CD14-positive monocyte (primary cell): ENCODE measurements around the gene LTA4H. TPM values are rescaled to one million over a fixed set of nuclear protein-coding genes. Genes with fewer than 3 reads are reported as not detected.

Experiments
- DNase-seq, 3 donors: peaks; one replicate each; pipeline ENCODE4 v3.0.0-alpha.2; 2011 to 2022
- H2AFZ ChIP-seq: 2 replicates; pipeline ENCODE4 v1.6.0; 2012; ENCODE audit warnings: mild to moderate bottlenecking, low read depth, low read length, inconsistent platforms; ENCODE audit not compliant: insufficient read depth, poor library complexity, severe bottlenecking
- H3K27ac ChIP-seq, 2 donors: 1 replicate in 1 of 2; 2 replicates in 1 of 2; pipeline ENCODE4 v1.5.1; 2012 to 2013; ENCODE audit warnings: low read length in 2 of 2, control low read depth in 1 of 2, inconsistent platforms in 1 of 2, low read depth in 1 of 2, mild to moderate bottlenecking in 1 of 2
- H3K27me3 ChIP-seq, 2 donors: one replicate each; pipeline versions ENCODE4 v1.6.0 to v1.6.1; 2011 to 2013; ENCODE audit warnings: low read length in 2 of 2; ENCODE audit not compliant: control insufficient read depth in 2 of 2, insufficient read depth in 2 of 2
- H3K36me3 ChIP-seq, 2 donors: replicated peaks in 1 of 2; 1 replicate in 1 of 2; 2 replicates in 1 of 2; pipeline versions ENCODE4 v1.5.1 to v1.6.1; 2012 to 2013; ENCODE audit warnings: low read length in 2 of 2, control low read depth in 1 of 2, inconsistent platforms in 1 of 2, mild to moderate bottlenecking in 1 of 2; ENCODE audit not compliant: insufficient read depth in 2 of 2, control insufficient read depth in 1 of 2
- H3K4me1 ChIP-seq, 2 donors: 1 replicate in 1 of 2; 2 replicates in 1 of 2; pipeline versions ENCODE4 v1.5.1 to v1.6.1; 2012 to 2013; ENCODE audit warnings: low read length in 2 of 2, control low read depth in 1 of 2, inconsistent platforms in 1 of 2, mild to moderate bottlenecking in 1 of 2, moderate library complexity in 1 of 2; ENCODE audit not compliant: insufficient read depth in 2 of 2, control insufficient read depth in 1 of 2
- H3K4me2 ChIP-seq: replicated peaks from 2 replicates; pipeline ENCODE3; 2012; ENCODE audit warnings: low read length, moderate library complexity, mild to moderate bottlenecking; ENCODE audit not compliant: poor library complexity, severe bottlenecking; ENCODE audit errors: extremely low read depth
- H3K4me3 ChIP-seq, 3 experiments: fragments of 200-600 bp in 1 of 3; sonication (generic) in 1 of 3; replicated peaks in 1 of 3; 1 replicate in 2 of 3; 2 replicates in 1 of 3; pipeline ENCODE4 v1.5.1; 2011 to 2013; ENCODE audit warnings: low read length in 3 of 3, mild to moderate bottlenecking in 3 of 3, control low read depth in 2 of 3, low read depth in 2 of 3, inconsistent platforms in 1 of 3, moderate library complexity in 1 of 3
- H3K79me2 ChIP-seq: 2 replicates; pipeline ENCODE4 v1.6.0; 2012; ENCODE audit warnings: mild to moderate bottlenecking, control low read depth, inconsistent platforms, low read length, moderate library complexity; ENCODE audit not compliant: insufficient read depth
- H3K9ac ChIP-seq: 2 replicates; pipeline ENCODE4 v1.6.0; 2017; ENCODE audit warnings: low read length, mild to moderate bottlenecking; ENCODE audit not compliant: insufficient read depth, poor library complexity, severe bottlenecking
- H3K9me3 ChIP-seq, 2 donors: replicated peaks in 1 of 2; 1 replicate in 1 of 2; 2 replicates in 1 of 2; pipeline versions ENCODE4 v1.5.1 to v1.6.1; 2012 to 2013; ENCODE audit warnings: low read length in 2 of 2, control low read depth in 1 of 2; ENCODE audit not compliant: control insufficient read depth in 1 of 2, insufficient read depth in 1 of 2
- H4K20me1 ChIP-seq: 2 replicates; pipeline ENCODE4 v1.6.0; 2012; ENCODE audit warnings: mild to moderate bottlenecking, low read length, control low read depth, moderate library complexity; ENCODE audit not compliant: insufficient read depth
- H3K27ac Mint-ChIP-seq, 7 donors: one replicate each; pipeline ENCODE4 v1.8.0; 2020; ENCODE audit warnings: mild to moderate bottlenecking in 7 of 7, mixed read lengths in 7 of 7, moderate library complexity in 6 of 7, inconsistent platforms in 2 of 7
- H3K27me3 Mint-ChIP-seq, 3 donors: one replicate each; pipeline ENCODE4 v1.8.0; 2021 to 2022; ENCODE audit warnings: low read depth in 3 of 3, mild to moderate bottlenecking in 3 of 3, mixed read lengths in 3 of 3, moderate library complexity in 3 of 3, inconsistent platforms in 1 of 3
- H3K36me3 Mint-ChIP-seq, 2 donors: one replicate each; pipeline ENCODE4 v1.8.0; 2020; ENCODE audit warnings: mixed read lengths in 2 of 2, inconsistent platforms in 1 of 2, mild to moderate bottlenecking in 1 of 2
- H3K4me1 Mint-ChIP-seq: one replicate; pipeline ENCODE4 v1.8.0; 2020; ENCODE audit warnings: mild to moderate bottlenecking, mixed read lengths
- H3K4me3 Mint-ChIP-seq, 2 donors: one replicate each; pipeline ENCODE4 v1.8.0; 2020; ENCODE audit warnings: mild to moderate bottlenecking in 2 of 2, mixed read lengths in 2 of 2, moderate library complexity in 1 of 2
- H3K9me3 Mint-ChIP-seq, 7 donors: one replicate each; pipeline ENCODE4 v1.8.0; 2020 to 2022; ENCODE audit warnings: mixed read lengths in 7 of 7, mild to moderate bottlenecking in 6 of 7, moderate library complexity in 6 of 7, inconsistent platforms in 2 of 7
- CTCF ChIP-seq: fragments of 200-600 bp; IDR thresholded peaks from one replicate; pipeline ENCODE4 v1.8.0; 2022; ENCODE audit warnings: antibody characterized with exemption, mild to moderate bottlenecking
- WGBS: methylation state at CpG from one replicate; pipeline ENCODE4 v1.1.5; 2013; ENCODE audit warnings: missing lambda C conversion rate; ENCODE audit not compliant: insufficient coverage; 5-methylcytosine and 5-hydroxymethylcytosine counted together
- intact Hi-C, 2 donors: fragments of 100-400 bp; cut with micrococcal nuclease; formaldehyde crosslinking; loops; one replicate each; pipeline versions ENCODE4 v1.15.0 to v1.15.1; 2023
- polyA plus RNA-seq, 3 donors: library from polyadenylated mRNA; depleted of rRNA in 1 of 3; unstranded in 2 of 3; stranded (reverse) in 1 of 3; fragments of 300-500 nt in 2 of 3; fragments of >200 nt in 1 of 3; fragmentation: Illumina TruSeq in 2 of 3; gene quantifications; 1 replicate in 2 of 3; 2 replicates in 1 of 3; pipeline ENCODE4 v1.2.3, GENCODE V29; 2012 to 2021

The LTA4H gene
- polyA plus RNA-seq, 3 donors = 278 to 963 (median 647) TPM

- Histone ChIP-seq H3K27ac (no peak overlapping the region), H3K4me1 (peaks cover 23 to 33% of the 10 kb centered on the region in 2 donors), H3K36me3 (no peaks in the 10 kb centered on the region), H3K79me2 (no peaks in the 10 kb centered on the region), H3K4me2 (no peak overlapping the region), H3K9me3 (no peaks in the 10 kb centered on the region), H3K27me3 (no peaks in the 10 kb centered on the region), H3K4me3 (no peak overlapping the region), H2AFZ (no peak overlapping the region), H3K9ac (no peak overlapping the region), H4K20me1 (no peaks in the 10 kb centered on the region)
- H3K9me3 Mint-ChIP-seq = no peaks in the 10 kb centered on the region
- no peak overlapping the region for H3K27ac Mint-ChIP-seq
- peaks cover 30% of the 10 kb centered on the region for H3K4me1 Mint-ChIP-seq
- TF ChIP-seq CTCF = no peak
- 100% methylated on average over 3 of the region's 5 CpGs for WGBS
- intact Hi-C loops = loop anchor here (5.0 kb wide), 4 partner anchors 57 to 447 kb away; no protein-coding TSS in a partner anchor
- no peak for DNase-seq
- H3K36me3 Mint-ChIP-seq = no peaks in the 10 kb centered on the region
- H3K4me3 Mint-ChIP-seq = no peak overlapping the region
- H3K27me3 Mint-ChIP-seq = no peaks in the 10 kb centered on the region
These were observed 29.6 kb upstream of the LTA4H start for GRCh38 chr12:96064966-96065365.

- H3K4me3 Mint-ChIP-seq = peak overlapping the region in 1 of 2 donors; percentile 54
- H3K4me1 Mint-ChIP-seq = peaks cover 30% of the 10 kb centered on the region
- no peaks in the 10 kb centered on the region for H3K27me3 ChIP-seq
- H3K36me3 ChIP-seq = no peaks in the 10 kb centered on the region
- H3K4me3 ChIP-seq = no peak overlapping the region
- H3K4me2 ChIP-seq = no peak overlapping the region
- H3K79me2 ChIP-seq = no peaks in the 10 kb centered on the region
- intact Hi-C loops = loop anchor here (5.0 kb wide), 4 partner anchors 58 to 448 kb away; no protein-coding TSS in a partner anchor
- peak overlapping the region in 3 of 7 donors; percentile 38 to 48 (median 43) for H3K27ac Mint-ChIP-seq
- peak; percentile 20 to 27 (median 23) for DNase-seq
- 80% methylated on average over 1 of the region's 2 CpGs for WGBS
- H2AFZ ChIP-seq = no peak overlapping the region
- no peak for TF ChIP-seq CTCF
- H3K9me3 Mint-ChIP-seq = no peaks in the 10 kb centered on the region
- H4K20me1 ChIP-seq = no peaks in the 10 kb centered on the region
- H3K27ac ChIP-seq = no peak overlapping the region
- no peaks in the 10 kb centered on the region for H3K9me3 ChIP-seq
- H3K36me3 Mint-ChIP-seq = no peaks in the 10 kb centered on the region
- H3K4me1 ChIP-seq = peaks cover 23 to 33% of the 10 kb centered on the region in 2 donors
- H3K9ac ChIP-seq = no peak overlapping the region
- H3K27me3 Mint-ChIP-seq = no peaks in the 10 kb centered on the region
These were observed 28.9 kb upstream of the LTA4H start for GRCh38 chr12:96064271-96064670.
